ENCODE measurements around the gene KCNC4. TPM values are rescaled to one million over a fixed set of nuclear protein-coding genes. Genes with fewer than 3 reads are reported as not detected.

Gene KCNC4
- total and polyA plus RNA-seq, 12 donors, result 1.1 to 14.4 (median 9.3) TPM

DNA sequence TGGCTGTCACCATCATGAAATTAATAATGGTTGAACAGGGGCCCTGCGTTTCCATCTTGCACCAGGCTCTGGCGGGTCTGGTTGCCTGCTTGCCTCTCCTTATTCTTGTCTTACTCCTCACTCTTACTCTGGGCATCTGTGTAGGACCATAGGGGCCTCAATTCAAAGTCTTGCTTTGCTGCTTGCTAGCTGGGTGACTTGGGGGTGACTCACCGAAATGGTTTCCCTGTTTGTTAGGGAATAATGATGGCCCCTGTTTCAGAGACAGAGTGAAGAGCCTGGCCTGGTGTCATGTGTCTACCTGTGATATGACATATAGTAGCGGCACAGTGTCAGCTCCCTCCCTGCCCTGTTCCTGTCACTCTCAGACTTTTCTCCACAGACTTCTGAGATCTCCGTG, 24.6 kb downstream of the KCNC4 start:
- Histone ChIP-seq H3K27ac (peak overlapping the region in 1 of 5 donors; percentile 73), H3K9me3 (replicated peaks in 1 of 3) (no peaks in the 10 kb centered on the region), H3K4me1 (replicated peaks in 1 of 2) (peaks cover 0 to 8% of the 10 kb centered on the region in 2 donors), H3K36me3 (replicated peaks in 1 of 2) (no peaks in the 10 kb centered on the region), H3K27me3 (no peaks in the 10 kb centered on the region), H3K4me3 (no peak overlapping the region)
- TF ChIP-seq CTCF (IDR thresholded peaks at IDR 0.05) (no peak), POLR2A (IDR thresholded peaks at IDR 0.05) (no peak)
- intact Hi-C loops (cut with DNase I), result no loop called here
- 84 to 92% (median 91%) methylated on average over 5 of the region's 5 CpGs for WGBS, 4 donors
- no peak for DNase-seq

DNA sequence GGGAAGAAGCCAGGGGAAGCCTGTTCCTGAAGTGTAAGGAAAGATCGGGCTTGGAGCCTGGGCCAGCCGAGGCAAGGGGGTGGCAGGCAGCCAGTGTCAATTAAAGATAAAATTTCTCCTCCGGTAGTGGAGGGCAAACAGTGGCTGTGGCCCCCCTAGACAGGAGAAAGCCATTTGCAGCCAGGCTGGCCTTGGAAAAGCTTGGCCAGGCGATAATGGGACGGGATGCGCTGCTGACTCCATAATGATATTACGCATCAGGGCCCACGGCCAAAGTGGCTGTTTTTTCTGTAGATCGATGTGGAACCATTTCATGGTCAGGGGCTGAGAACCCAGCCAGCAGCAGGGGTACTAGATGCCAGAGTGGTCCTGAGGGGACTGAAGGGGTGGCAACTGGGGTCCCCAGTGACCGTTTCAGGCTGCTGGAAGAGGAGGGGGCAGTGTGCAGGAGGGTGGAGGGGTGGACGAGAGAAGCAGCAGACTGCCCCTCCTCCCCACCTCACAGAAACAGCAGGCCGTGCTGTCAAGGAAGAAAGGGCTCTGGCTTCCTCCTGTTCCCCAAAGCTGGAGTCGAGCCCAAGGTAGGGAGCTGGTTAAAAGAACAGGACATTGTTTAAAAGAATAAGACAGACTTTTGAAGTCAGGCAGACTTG, 25.2 kb downstream of the KCNC4 start:
- Histone ChIP-seq H3K4me3 (no peak overlapping the region), H3K9me3 (replicated peaks in 1 of 3) (no peaks in the 10 kb centered on the region), H3K27me3 (no peaks in the 10 kb centered on the region), H3K36me3 (replicated peaks in 1 of 2) (no peaks in the 10 kb centered on the region), H3K27ac (peak overlapping the region in 2 of 5 donors; percentile 34 to 73), H3K4me1 (replicated peaks in 1 of 2) (peaks cover 0 to 8% of the 10 kb centered on the region in 2 donors)
- TF ChIP-seq POLR2A (IDR thresholded peaks at IDR 0.05), result no peak
- no peak for TF ChIP-seq CTCF (IDR thresholded peaks at IDR 0.05)
- DNase-seq, result peak in 3 of 7 donors; percentile 7 to 65 (median 29)
- intact Hi-C loops (cut with DNase I), result no loop called here
- WGBS, 4 donors, result 55 to 74% (median 67%) methylated on average over 13 of the region's 13 CpGs

DNA sequence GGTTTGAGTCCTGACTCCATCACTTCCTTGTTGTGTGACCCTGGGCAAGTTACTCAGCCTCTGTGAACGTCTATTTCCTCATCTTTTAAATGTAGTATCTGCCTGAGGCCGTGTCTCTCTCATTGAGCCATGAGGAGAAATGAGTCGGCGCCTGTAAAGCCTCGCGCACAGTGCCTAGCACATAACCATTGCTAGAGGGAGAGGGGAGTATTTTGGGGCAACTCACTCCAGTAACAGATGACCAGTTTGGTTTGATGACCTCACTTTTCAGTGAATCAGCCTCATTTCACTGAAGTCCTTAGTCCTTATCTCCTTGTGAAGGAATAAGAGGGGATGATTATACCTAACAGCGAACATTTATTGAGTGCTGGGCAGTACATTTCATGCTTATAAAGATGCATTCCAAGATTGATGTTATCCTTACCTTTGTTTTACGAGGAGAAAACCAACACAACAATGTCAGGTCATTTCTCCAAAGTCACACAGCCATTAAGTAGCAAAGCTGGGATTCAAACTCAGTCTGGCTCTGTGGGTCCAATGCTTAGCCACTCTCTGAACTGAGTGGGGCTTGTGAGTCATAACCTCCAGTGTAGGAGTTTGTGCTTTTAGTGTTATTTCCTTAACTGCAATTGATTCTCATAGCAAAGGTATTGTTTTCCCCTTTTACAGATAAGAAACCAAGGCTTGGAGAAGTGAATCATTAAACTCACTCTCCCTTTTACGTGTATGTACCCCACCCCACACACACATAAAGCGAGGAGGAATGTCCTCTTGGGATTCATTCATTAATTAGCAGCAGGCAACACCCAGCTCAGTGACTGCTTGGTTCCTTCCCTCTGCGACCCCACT, 25.9 kb downstream of the KCNC4 start:
- Histone ChIP-seq H3K4me3 (no peak overlapping the region), H3K27me3 (no peaks in the 10 kb centered on the region), H3K36me3 (replicated peaks in 1 of 2) (no peaks in the 10 kb centered on the region), H3K4me1 (replicated peaks in 1 of 2) (peaks cover 0 to 8% of the 10 kb centered on the region in 2 donors), H3K27ac (peak overlapping the region in 2 of 5 donors; percentile 34 to 73), H3K9me3 (replicated peaks in 1 of 3) (no peaks in the 10 kb centered on the region)
- intact Hi-C loops (cut with DNase I), result no loop called here
- TF ChIP-seq POLR2A (IDR thresholded peaks at IDR 0.05) (no peak), CTCF (IDR thresholded peaks at IDR 0.05) (no peak)
- 69 to 76% (median 72%) methylated on average over 9 to 11 of the region's 11 CpGs for WGBS, 4 donors
- DNase-seq, result peak in 2 of 7 donors; percentile 32 to 34

- 82 to 94% (median 87%) methylated on average over 6 to 13 of the region's 13 CpGs for WGBS, 4 donors
- no peaks in the 10 kb centered on the region for H3K9me3 ChIP-seq (replicated peaks in 1 of 3)
- no peaks in the 10 kb centered on the region for H3K36me3 ChIP-seq (replicated peaks in 1 of 2)
- intact Hi-C loops (cut with DNase I), result no loop called here
- TF ChIP-seq CTCF (IDR thresholded peaks at IDR 0.05) (no peak), POLR2A (IDR thresholded peaks at IDR 0.05) (no peak)
- H3K27ac ChIP-seq, result no peak overlapping the region
- no peak overlapping the region for H3K4me3 ChIP-seq
- no peaks in the 10 kb centered on the region for H3K27me3 ChIP-seq
- no peak for DNase-seq
- peaks cover 0 to 8% of the 10 kb centered on the region in 2 donors for H3K4me1 ChIP-seq (replicated peaks in 1 of 2)
These were observed 27.5 kb downstream of the KCNC4 start for GRCh38 chr1:110237386-110238152.
